Fibroblast of villous mesenchyme (primary cell): ENCODE results near the gene LCN1. TPM values are rescaled to one million over a fixed set of nuclear protein-coding genes. Genes with fewer than 3 reads are reported as not detected.

Source experiments
- DNase-seq: peaks from one replicate; pipeline ENCODE4 v3.0.0-alpha.2; 2010; ENCODE audit warnings: low read depth
- H3K4me3 ChIP-seq: 2 replicates; pipeline ENCODE4 v1.5.1; 2011; ENCODE audit warnings: low read depth, mild to moderate bottlenecking, low read length
- CTCF ChIP-seq: IDR thresholded peaks from 2 replicates; pipeline ENCODE4 v1.5.1; 2012; ENCODE audit warnings: low read depth, mild to moderate bottlenecking, low read length; ENCODE audit not compliant: insufficient read depth
- total RNA-seq: library from RNA; depleted of rRNA; stranded (reverse); fragments of >200 nt; gene quantifications from 2 replicates; pipeline ENCODE4 v1.2.3, GENCODE V29; 2012

The LCN1 gene
- total RNA-seq, 1 donor = not detected

GRCh38 chr9:135502873-135503321, 18.3 kb upstream of the LCN1 start:
- no peak for DNase-seq
- H3K4me3 ChIP-seq = no peak overlapping the region
- TF ChIP-seq CTCF = no peak

- no peak overlapping the region for H3K4me3 ChIP-seq
- TF ChIP-seq CTCF = no peak
- DNase-seq = no peak
Observed at GRCh38 chr9:135503371-135504261, 17.6 kb upstream of the LCN1 start.

GRCh38 chr9:135504262-135505243, 16.7 kb upstream of the LCN1 start:
- H3K4me3 ChIP-seq = no peak overlapping the region
- TF ChIP-seq CTCF = peak; percentile 62
- DNase-seq = peak; percentile 57

- H3K4me3 ChIP-seq = no peak overlapping the region
- no peak for DNase-seq
- TF ChIP-seq CTCF = no peak
Observed at GRCh38 chr9:135505406-135506187, 15.6 kb upstream of the LCN1 start.

GRCh38 chr9:135506327-135507103, 14.7 kb upstream of the LCN1 start:
- no peak for TF ChIP-seq CTCF
- no peak overlapping the region for H3K4me3 ChIP-seq
- DNase-seq = peak; percentile 21
